ENCODE data around the gene RNF208. TPM values are rescaled to one million over a fixed set of nuclear protein-coding genes. Genes with fewer than 3 reads are reported as not detected.

The RNF208 gene
- total and polyA plus RNA-seq, 2 donors (not counting 1 experiment from before 2014, with no cell fraction given), result 1.1 to 1.4 TPM

GRCh38 chr9:137204731-137205125, 17.3 kb downstream of the RNF208 start:
- Histone ChIP-seq H3K4me1 (ENCODE audit: control insufficient read depth in 2 of 2, insufficient read depth in 2 of 2, low read length in 2 of 2) (peaks cover 38 to 51% of the 10 kb centered on the region in 2 donors), H3K9ac (ENCODE audit: low read length) (peak overlapping the region; percentile 84), H3K79me2 (ENCODE audit: control insufficient read depth, insufficient read depth, low read length) (peaks cover 62% of the 10 kb centered on the region), H2AFZ (ENCODE audit: insufficient read depth, low read depth, low read length, poor library complexity, severe bottlenecking) (peak overlapping the region; percentile 88), H4K20me1 (ENCODE audit: control insufficient read depth, insufficient read depth, low read length, poor library complexity, severe bottlenecking) (peaks cover 43% of the 10 kb centered on the region), H3K4me3 (ENCODE audit: control extremely low read depth in 1 of 5, extremely low read depth in 1 of 5, insufficient read depth in 1 of 5, low read depth in 2 of 5, low read length in 4 of 5) (peak overlapping the region; percentile 55 to 96 (median 86)), H3K27ac (ENCODE audit: low read length in 2 of 2) (peak overlapping the region; percentile 73 to 89), H3K36me3 (replicated peaks in 1 of 2; ENCODE audit: control extremely low read depth in 1 of 2, control insufficient read depth in 1 of 2, extremely low read depth in 1 of 2, insufficient read depth in 2 of 2, low read length in 1 of 2) (peaks cover 0 to 5% of the 10 kb centered on the region in 2 experiments), H3K4me2 (replicated peaks; ENCODE audit: low read depth, low read length, poor library complexity, severe bottlenecking) (peak overlapping the region; percentile 85), H3K9me3 (ENCODE audit: control extremely low read depth in 1 of 3, control insufficient read depth in 2 of 3, insufficient read depth in 1 of 3, low read length in 2 of 3) (no peaks in the 10 kb centered on the region), H3K27me3 (replicated peaks in 1 of 4; ENCODE audit: control extremely low read depth in 1 of 4, control insufficient read depth in 3 of 4, insufficient read depth in 4 of 4, low read length in 3 of 4) (no peaks in the 10 kb centered on the region)
- TF ChIP-seq EZH2 (IDR thresholded peaks at IDR 0.05; ENCODE audit: borderline replicate concordance, insufficient read depth, low read depth, low read length, poor library complexity, severe bottlenecking), result no peak
- no peak for TF ChIP-seq CTCF (IDR thresholded peaks at IDR 0.05)
- CTCF ChIA-PET, result interaction anchor here (0.6 to 1.6 kb wide), 3 partner anchors 14 to 23 kb away, joined by 3 to 7 read pairs (median 4); partner anchors contain the start of gene RNF224
- ATAC-seq (ENCODE audit: low read depth), result no peak
- H3K4me1 Mint-ChIP-seq, result peaks cover 46% of the 10 kb centered on the region
- no peaks in the 10 kb centered on the region for H3K27me3 Mint-ChIP-seq
- no peaks in the 10 kb centered on the region for H3K9me3 Mint-ChIP-seq (ENCODE audit: insufficient read depth)
- peak overlapping the region; percentile 93 for H3K4me3 Mint-ChIP-seq
- H3K27ac Mint-ChIP-seq, result peak overlapping the region; percentile 90
- POLR2A ChIA-PET, result interaction anchor here (0.5 to 2.1 kb wide), 3 partner anchors 16 to 35 kb away, joined by 3 to 10 read pairs (median 4); partner anchors contain the start of genes ANAPC2, RNF208 and SSNA1
- intact Hi-C loops (cut with micrococcal nuclease), result loop anchor here (1.0 to 10.0 kb wide), 4 partner anchors 16 to 320 kb away; partner anchors contain the start of genes ANAPC2, SSNA1 and TRAF2
- WGBS (ENCODE audit: insufficient coverage), result 21% methylated on average over 21 of the region's 21 CpGs
- DNase-seq, result no peak

- Mint-ChIP-seq H3K9me3 (ENCODE audit: insufficient read depth) (no peaks in the 10 kb centered on the region), H3K4me1 (peaks cover 48% of the 10 kb centered on the region), H3K27ac (no peak overlapping the region), H3K4me3 (no peak overlapping the region), H3K27me3 (no peaks in the 10 kb centered on the region)
- Histone ChIP-seq H2AFZ (ENCODE audit: insufficient read depth, low read depth, low read length, poor library complexity, severe bottlenecking) (no peak overlapping the region), H3K79me2 (ENCODE audit: control insufficient read depth, insufficient read depth, low read length) (peaks cover 79% of the 10 kb centered on the region), H3K9me3 (ENCODE audit: control extremely low read depth in 1 of 3, control insufficient read depth in 2 of 3, insufficient read depth in 1 of 3, low read length in 2 of 3) (no peaks in the 10 kb centered on the region), H3K4me3 (ENCODE audit: control extremely low read depth in 1 of 5, extremely low read depth in 1 of 5, insufficient read depth in 1 of 5, low read depth in 2 of 5, low read length in 4 of 5) (no peak overlapping the region), H3K4me2 (replicated peaks; ENCODE audit: low read depth, low read length, poor library complexity, severe bottlenecking) (no peak overlapping the region), H4K20me1 (ENCODE audit: control insufficient read depth, insufficient read depth, low read length, poor library complexity, severe bottlenecking) (peaks cover 56% of the 10 kb centered on the region), H3K27me3 (replicated peaks in 1 of 4; ENCODE audit: control extremely low read depth in 1 of 4, control insufficient read depth in 3 of 4, insufficient read depth in 4 of 4, low read length in 3 of 4) (peaks cover 0 to 6% (median 0%) of the 10 kb centered on the region in 4 experiments), H3K36me3 (replicated peaks in 1 of 2; ENCODE audit: control extremely low read depth in 1 of 2, control insufficient read depth in 1 of 2, extremely low read depth in 1 of 2, insufficient read depth in 2 of 2, low read length in 1 of 2) (peaks cover 0 to 5% of the 10 kb centered on the region in 2 experiments), H3K4me1 (ENCODE audit: control insufficient read depth in 2 of 2, insufficient read depth in 2 of 2, low read length in 2 of 2) (peaks cover 45 to 58% of the 10 kb centered on the region in 2 donors), H3K9ac (ENCODE audit: low read length) (no peak overlapping the region), H3K27ac (ENCODE audit: low read length in 2 of 2) (no peak overlapping the region)
- POLR2A ChIA-PET, result interaction anchor here (0.7 kb wide), 3 partner anchors 275 to 327 kb away, joined by 3 to 6 read pairs (median 3); no protein-coding TSS in a partner anchor
- TF ChIP-seq EZH2 (IDR thresholded peaks at IDR 0.05; ENCODE audit: borderline replicate concordance, insufficient read depth, low read depth, low read length, poor library complexity, severe bottlenecking) (no peak), CTCF (IDR thresholded peaks at IDR 0.05) (no peak)
- DNase-seq (no peak), ATAC-seq (ENCODE audit: low read depth) (no peak)
- WGBS (ENCODE audit: insufficient coverage), result 88% methylated on average over 8 of the region's 8 CpGs
- intact Hi-C loops (cut with micrococcal nuclease), result loop anchor here (10.0 kb wide), 1 partner anchor 318 kb away; the partner anchor contains the start of gene TRAF2
- CTCF ChIA-PET, result interaction anchor here (0.7 to 3.3 kb wide), 4 partner anchors 14 to 34 kb away, joined by 3 to 13 read pairs (median 8); partner anchors contain the start of genes ANAPC2 and SSNA1
These were observed 19.1 kb downstream of the RNF208 start for GRCh38 chr9:137202966-137203365.

Measured in B cell (primary cell).